HepG2 (cell line): ENCODE data around the gene NOP56. TPM values are rescaled to one million over a fixed set of nuclear protein-coding genes. Genes with fewer than 3 reads are reported as not detected.

Source experiments
- ARID2 ChIP-seq: sonication (generic); formaldehyde crosslinking; IDR thresholded peaks from 2 replicates; pipeline ENCODE4 v1.8.1; 2022; ENCODE audit warnings: mild to moderate bottlenecking, missing genetic modification reagents, borderline replicate concordance
- E2F5 ChIP-seq: sonication (generic); formaldehyde crosslinking; conservative IDR thresholded peaks from 2 replicates; pipeline ENCODE4 v1.4.0; 2020; ENCODE audit warnings: missing genetic modification reagents
- ETS1 ChIP-seq: sonication (generic); formaldehyde crosslinking; IDR thresholded peaks from 2 replicates; pipeline ENCODE4 v1.4.0; 2020; ENCODE audit warnings: missing genetic modification reagents
- FLYWCH1 ChIP-seq: sonication (generic); formaldehyde crosslinking; IDR thresholded peaks from 2 replicates; pipeline ENCODE4 v1.8.1; 2023; ENCODE audit warnings: mild to moderate bottlenecking, missing genetic modification reagents
- GTF2F1 ChIP-seq: fragments of 150-350 bp; IDR thresholded peaks from 2 replicates; pipeline ENCODE4 v1.6.1; 2014; ENCODE audit warnings: low read length
- HNRNPH1 ChIP-seq: fragments of 200-400 bp; formaldehyde crosslinking; optimal IDR thresholded peaks from 2 replicates; pipeline ENCODE3; 2017; ENCODE audit warnings: mild to moderate bottlenecking, low read depth, low read length
- MLLT10 ChIP-seq: sonication (generic); formaldehyde crosslinking; IDR thresholded peaks from 2 replicates; pipeline ENCODE4 v1.4.0; 2020; ENCODE audit warnings: missing genetic modification reagents
- MTF2 ChIP-seq: sonication (generic); formaldehyde crosslinking; IDR thresholded peaks from 2 replicates; pipeline ENCODE4 v1.5.0; 2020; ENCODE audit warnings: missing genetic modification reagents, borderline replicate concordance
- MXI1 ChIP-seq: IDR thresholded peaks from 3 replicates; pipeline ENCODE4 v1.6.1; 2012; ENCODE audit warnings: low read depth, low read length, inconsistent platforms, borderline replicate concordance
- NR1H2 ChIP-seq: sonication (generic); formaldehyde crosslinking; IDR thresholded peaks from 2 replicates; pipeline ENCODE4 v1.8.1; 2022; ENCODE audit warnings: low read depth, missing genetic modification reagents, borderline replicate concordance
- NR3C1 ChIP-seq: sonication (generic); formaldehyde crosslinking; IDR thresholded peaks from 2 replicates; pipeline ENCODE4 v1.4.0; 2020; ENCODE audit warnings: missing genetic modification reagents
- PAX8 ChIP-seq: sonication (generic); formaldehyde crosslinking; IDR thresholded peaks from 2 replicates; pipeline ENCODE4 v1.8.0; 2022; ENCODE audit warnings: mild to moderate bottlenecking, missing genetic modification reagents, borderline replicate concordance
- PHF21A ChIP-seq: sonication (generic); formaldehyde crosslinking; IDR thresholded peaks from 2 replicates; pipeline ENCODE4 v1.5.0; 2020; ENCODE audit warnings: mild to moderate bottlenecking, missing genetic modification reagents
- REXO4 ChIP-seq: sonication (generic); formaldehyde crosslinking; IDR thresholded peaks from 2 replicates; pipeline ENCODE4 v1.8.0; 2022; ENCODE audit warnings: missing genetic modification reagents, mild to moderate bottlenecking, borderline replicate concordance
- SAFB2 ChIP-seq: sonication (generic); formaldehyde crosslinking; IDR thresholded peaks from 2 replicates; pipeline ENCODE4 v1.5.1; 2020; ENCODE audit warnings: missing genetic modification reagents, low read depth, mild to moderate bottlenecking, borderline replicate concordance
- SIX1 ChIP-seq: sonication (generic); formaldehyde crosslinking; IDR thresholded peaks from 2 replicates; pipeline ENCODE4 v1.4.0; 2020; ENCODE audit warnings: missing genetic modification reagents, borderline replicate concordance
- SMYD3 ChIP-seq: sonication (generic); formaldehyde crosslinking; IDR thresholded peaks from 2 replicates; pipeline ENCODE4 v1.8.1; 2023; ENCODE audit warnings: mild to moderate bottlenecking, missing genetic modification reagents
- SUZ12 ChIP-seq: fragments of 150-350 bp; IDR thresholded peaks from 2 replicates; pipeline ENCODE4 v1.6.1; 2014; ENCODE audit warnings: low read depth, low read length
- XRCC5 ChIP-seq: fragments of 200-400 bp; formaldehyde crosslinking; optimal IDR thresholded peaks from 2 replicates; pipeline ENCODE3; 2017; ENCODE audit warnings: mild to moderate bottlenecking, low read length
- ZBTB39 ChIP-seq: sonication (generic); formaldehyde crosslinking; IDR thresholded peaks from 2 replicates; pipeline ENCODE4 v1.5.0; 2020; ENCODE audit warnings: missing genetic modification reagents
- ZFP36 ChIP-seq: fragments of 150-350 bp; IDR thresholded peaks from 2 replicates; pipeline ENCODE4 v1.6.1; 2018; ENCODE audit warnings: borderline replicate concordance, low read length, low read depth; ENCODE audit not compliant: partially characterized antibody
- ZNF225 ChIP-seq: sonication (generic); formaldehyde crosslinking; IDR thresholded peaks from 2 replicates; pipeline ENCODE4 v1.4.0; 2020; ENCODE audit warnings: mild to moderate bottlenecking, missing genetic modification reagents
- ZNF292 ChIP-seq: sonication (generic); formaldehyde crosslinking; IDR thresholded peaks from 2 replicates; pipeline ENCODE4 v1.8.1; 2022; ENCODE audit warnings: mild to moderate bottlenecking, low read depth, missing genetic modification reagents, borderline replicate concordance
- ZNF468 ChIP-seq: sonication (generic); formaldehyde crosslinking; IDR thresholded peaks from 2 replicates; pipeline ENCODE4 v1.8.0; 2022; ENCODE audit warnings: mild to moderate bottlenecking, moderate library complexity, missing genetic modification reagents
- ZNF660 ChIP-seq: sonication (generic); formaldehyde crosslinking; IDR thresholded peaks from 2 replicates; pipeline ENCODE4 v1.5.1; 2020; ENCODE audit warnings: mild to moderate bottlenecking, low read depth, missing genetic modification reagents, borderline replicate concordance
- ZNF7 ChIP-seq: IDR thresholded peaks from 2 replicates; pipeline ENCODE4 v1.6.1; 2016; ENCODE audit warnings: missing biosample characterization, missing genetic modification reagents
- polyA plus RNA-seq, 8 experiments: library from polyadenylated mRNA; depleted of rRNA in 3 of 8; stranded (reverse) in 7 of 8; unstranded in 1 of 8; fragments of >200 nt; fragmentation: Illumina TruSeq in 4 of 8; extraction: Trizol in 4 of 8; gene quantifications; 2 replicates each; pipeline versions ENCODE4 v1.2.1 to v1.2.3, GENCODE V29; 2011 to 2016; ENCODE audit warnings: low read depth in 4 of 8, missing spikeins in 1 of 8, mixed read lengths in 1 of 8; ENCODE audit not compliant: insufficient read depth in 1 of 8
- total RNA-seq, 5 experiments: library from RNA; depleted of rRNA; stranded (reverse); fragments of >200 nt; fragmentation: Illumina TruSeq; extraction: Trizol; gene quantifications; 2 replicates each; pipeline ENCODE4 v1.2.3, GENCODE V29; 2016; ENCODE audit warnings: low read depth in 1 of 5

Gene NOP56
- total and polyA plus RNA-seq, 2 of the 13 experiments (the other 11 are each of a cell fraction or from before 2014, with no cell fraction given) = 369 to 1,116 TPM

GRCh38 chr20:2651772-2652723, at the start of gene NOP56 (continued):
- TF ChIP-seq SUZ12 (no peak), ZNF292 (CRISPR knock-in tag) (0 out of 2 replicates have a peak, but pooled peaks have one; percentile 20), PHF21A (CRISPR knock-in tag) (peak; percentile 90; the same call in 1 of the 2 replicates), SMYD3 (CRISPR knock-in tag) (no peak; the same call in 1 of the 2 replicates), MLLT10 (CRISPR knock-in tag) (no peak; the same call in 1 of the 2 replicates), MXI1 (peak; percentile 91; the same call in 2 of the 3 replicates), GTF2F1 (no peak), REXO4 (CRISPR knock-in tag) (no peak), ZFP36 (no peak), ZNF225 (CRISPR knock-in tag) (peak; percentile 85; the same call in 1 of the 2 replicates), NR1H2 (CRISPR knock-in tag) (no peak), ARID2 (CRISPR knock-in tag) (peak; percentile 21; the same call in 1 of the 2 replicates), ZNF468 (CRISPR knock-in tag) (0 out of 2 replicates have a peak, but pooled peaks have one; percentile 29), FLYWCH1 (CRISPR knock-in tag) (peak; percentile 57; the same call in 1 of the 2 replicates), ZNF660 (CRISPR knock-in tag) (no peak), ZBTB39 (CRISPR knock-in tag) (no peak; the same call in none of the 2 replicates), NR3C1 (CRISPR knock-in tag) (no peak), ZNF7 (CRISPR knock-in tag) (no peak), E2F5 (peak; percentile 84), HNRNPH1 (no peak), SIX1 (CRISPR knock-in tag) (no peak), XRCC5 (peak; percentile 88), MTF2 (CRISPR knock-in tag) (peak; percentile 60; the same call in 1 of the 2 replicates), PAX8 (CRISPR knock-in tag) (peak; percentile 99; the same call in 1 of the 2 replicates), SAFB2 (peak; percentile 99; the same call in 1 of the 2 replicates), ETS1 (CRISPR knock-in tag) (peak; percentile 44)
